ENCODE results near the gene MTR.
"Not testable (repeated sequence)": the region's sequence is repeated elsewhere in the genome, so short reads cannot be mapped to it uniquely, and the experiment has no call there.

The MTR gene

GRCh38 chr1:236850077-236850979 is 55.2 kb downstream of the MTR start:
- TF ChIP-seq, protein P1, sequence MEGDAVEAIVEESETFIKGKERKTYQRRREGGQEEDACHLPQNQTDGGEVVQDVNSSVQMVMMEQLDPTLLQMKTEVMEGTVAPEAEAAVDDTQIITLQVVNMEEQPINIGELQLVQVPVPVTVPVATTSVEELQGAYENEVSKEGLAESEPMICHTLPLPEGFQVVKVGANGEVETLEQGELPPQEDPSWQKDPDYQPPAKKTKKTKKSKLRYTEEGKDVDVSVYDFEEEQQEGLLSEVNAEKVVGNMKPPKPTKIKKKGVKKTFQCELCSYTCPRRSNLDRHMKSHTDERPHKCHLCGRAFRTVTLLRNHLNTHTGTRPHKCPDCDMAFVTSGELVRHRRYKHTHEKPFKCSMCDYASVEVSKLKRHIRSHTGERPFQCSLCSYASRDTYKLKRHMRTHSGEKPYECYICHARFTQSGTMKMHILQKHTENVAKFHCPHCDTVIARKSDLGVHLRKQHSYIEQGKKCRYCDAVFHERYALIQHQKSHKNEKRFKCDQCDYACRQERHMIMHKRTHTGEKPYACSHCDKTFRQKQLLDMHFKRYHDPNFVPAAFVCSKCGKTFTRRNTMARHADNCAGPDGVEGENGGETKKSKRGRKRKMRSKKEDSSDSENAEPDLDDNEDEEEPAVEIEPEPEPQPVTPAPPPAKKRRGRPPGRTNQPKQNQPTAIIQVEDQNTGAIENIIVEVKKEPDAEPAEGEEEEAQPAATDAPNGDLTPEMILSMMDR (IDR thresholded peaks at IDR 0.05; ENCODE audit: borderline replicate concordance, insufficient read depth, low read depth, low read length) = no peak

DNA sequence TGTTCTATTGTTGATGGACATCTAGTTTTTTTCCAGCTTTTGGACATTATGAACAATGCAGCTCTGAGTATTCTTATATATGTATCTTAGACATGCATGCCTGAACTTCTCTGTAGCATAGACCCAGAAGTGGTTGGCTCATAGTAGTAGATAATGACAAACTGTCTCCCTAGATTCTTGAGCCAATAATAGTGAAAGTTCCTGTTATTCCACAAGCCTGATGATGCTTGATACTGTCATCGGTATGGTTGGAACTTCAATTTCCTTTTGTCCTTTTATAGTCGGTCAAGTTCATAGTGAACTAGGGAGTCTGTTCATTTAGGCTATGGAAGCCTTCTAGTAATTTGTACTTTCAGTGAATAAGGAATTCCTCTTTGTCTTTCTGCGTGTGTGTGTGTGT is 56.8 kb downstream of the MTR start:
- no peak overlapping the region for H3K4me3 ChIP-seq (ENCODE audit: low read depth, low read length)
- TF ChIP-seq, protein P1 (IDR thresholded peaks at IDR 0.05; ENCODE audit: borderline replicate concordance, insufficient read depth, low read depth, low read length) = no peak

More at GRCh38 chr1:236850077-236850979, 55.2 kb downstream of the MTR start:
- no peak overlapping the region for H3K4me3 ChIP-seq (ENCODE audit: low read depth, low read length)

DNA sequence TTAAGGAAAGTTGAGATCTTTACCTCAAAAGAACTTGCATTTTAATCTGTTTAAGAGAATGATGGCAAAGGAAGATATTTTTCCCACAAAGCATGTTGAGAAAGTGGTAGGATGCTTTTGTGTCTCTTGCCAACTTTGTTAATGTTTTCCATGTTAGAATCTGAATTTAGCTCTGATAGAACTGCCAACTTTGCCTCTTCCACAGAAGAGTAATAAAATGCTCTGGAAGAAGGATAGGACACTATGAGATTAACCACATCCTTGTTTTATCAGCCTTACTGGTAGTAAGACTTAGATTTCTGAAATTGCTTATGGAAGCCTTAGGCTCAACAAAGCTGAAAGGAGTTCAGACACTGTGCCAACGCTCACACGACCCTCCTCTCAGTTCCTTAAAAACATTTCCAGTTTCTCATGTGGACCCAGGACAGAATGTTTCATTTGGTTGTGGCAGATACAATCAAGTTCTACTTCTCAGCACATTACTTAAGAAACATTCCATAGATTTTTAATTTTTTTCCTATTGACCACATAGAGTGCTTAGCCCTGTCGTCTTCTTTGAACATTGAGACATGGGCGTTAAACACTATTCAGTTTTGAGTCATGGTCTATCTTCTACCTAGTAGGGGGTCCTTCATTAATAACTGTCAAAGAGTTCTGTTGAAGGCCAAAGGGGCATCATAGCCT is 59.0 kb downstream of the MTR start:
- H3K4me3 ChIP-seq (ENCODE audit: low read depth, low read length) = no peak overlapping the region
- TF ChIP-seq, protein P1 (IDR thresholded peaks at IDR 0.05; ENCODE audit: borderline replicate concordance, insufficient read depth, low read depth, low read length) = no peak

DNA sequence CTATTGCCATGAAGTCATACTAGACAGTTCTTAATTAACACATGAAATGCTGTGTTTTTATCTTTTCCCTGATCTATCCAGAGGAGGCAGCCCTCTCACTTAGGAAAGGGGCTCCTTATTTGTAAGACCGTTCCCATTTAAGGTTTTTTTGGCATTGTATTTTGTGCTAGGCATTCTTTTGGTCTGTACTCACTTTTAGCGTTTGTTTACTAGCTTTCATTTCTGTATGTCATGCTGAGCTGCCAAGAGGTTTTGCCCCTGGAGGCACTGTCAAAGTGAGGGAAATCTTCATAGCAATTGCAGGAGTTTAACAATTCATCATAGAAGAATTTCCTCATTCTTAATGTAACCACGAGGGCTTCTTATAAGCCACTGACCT is 59.5 kb downstream of the MTR start:
- TF ChIP-seq, protein P1 (IDR thresholded peaks at IDR 0.05; ENCODE audit: borderline replicate concordance, insufficient read depth, low read depth, low read length) = no peak
- no peak overlapping the region for H3K4me3 ChIP-seq (ENCODE audit: low read depth, low read length)

DNA sequence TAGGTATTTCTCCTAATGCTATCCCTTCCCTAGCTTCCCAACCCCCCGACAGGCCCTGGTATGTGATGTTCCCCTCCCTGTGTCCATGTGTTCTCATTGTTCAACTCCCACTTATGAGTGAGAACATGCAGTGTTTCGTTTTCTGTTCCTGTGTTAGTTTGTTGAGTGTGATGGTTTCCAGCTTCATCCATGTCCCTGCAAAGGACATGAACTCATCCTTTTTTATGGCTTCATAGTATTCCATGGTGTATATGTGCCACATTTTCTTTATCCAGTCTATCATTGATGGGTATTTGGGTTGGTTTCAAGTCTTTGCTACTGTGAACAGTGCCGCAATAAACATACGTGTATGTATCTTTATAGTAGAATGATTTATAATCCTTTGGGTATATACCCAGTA is 61.6 kb downstream of the MTR start:
- not testable (repeated sequence) for H3K4me3 ChIP-seq (ENCODE audit: low read depth, low read length)

- TF ChIP-seq, protein P1 (IDR thresholded peaks at IDR 0.05; ENCODE audit: borderline replicate concordance, insufficient read depth, low read depth, low read length) = no peak
- H3K4me3 ChIP-seq (ENCODE audit: low read depth, low read length) = no peak overlapping the region
Observed at GRCh38 chr1:236858165-236858564, 63.1 kb downstream of the MTR start.

GRCh38 chr1:236860101-236860500 is 65.0 kb downstream of the MTR start:
- H3K4me3 ChIP-seq (ENCODE audit: low read depth, low read length) = no peak overlapping the region
- TF ChIP-seq, protein P1 (IDR thresholded peaks at IDR 0.05; ENCODE audit: borderline replicate concordance, insufficient read depth, low read depth, low read length) = no peak

All from GM12875 (cell line).